ENCODE results near the gene CRLF2. TPM values are rescaled to one million over a fixed set of nuclear protein-coding genes. Genes with fewer than 3 reads are reported as not detected.

The CRLF2 gene, protein sequence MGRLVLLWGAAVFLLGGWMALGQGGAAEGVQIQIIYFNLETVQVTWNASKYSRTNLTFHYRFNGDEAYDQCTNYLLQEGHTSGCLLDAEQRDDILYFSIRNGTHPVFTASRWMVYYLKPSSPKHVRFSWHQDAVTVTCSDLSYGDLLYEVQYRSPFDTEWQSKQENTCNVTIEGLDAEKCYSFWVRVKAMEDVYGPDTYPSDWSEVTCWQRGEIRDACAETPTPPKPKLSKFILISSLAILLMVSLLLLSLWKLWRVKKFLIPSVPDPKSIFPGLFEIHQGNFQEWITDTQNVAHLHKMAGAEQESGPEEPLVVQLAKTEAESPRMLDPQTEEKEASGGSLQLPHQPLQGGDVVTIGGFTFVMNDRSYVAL
- not detected in 2 replicates for total RNA-seq

GRCh38 chrX:1212532-1212931, at the start of gene CRLF2:
Gene CRLF2 (minus strand): TSS chrX:1212649. CDS start chrX:1212634, 15 bp downstream.

Other genes starting within 250 kb of the CRLF2 start
- not detected in 2 replicates for gene CSF2RA, start 56.2 kb upstream of the CRLF2 start, total RNA-seq
- not detected in 2 replicates for gene IL3RA, start 124.1 kb upstream of the CRLF2 start, total RNA-seq
- gene SLC25A6, start 179.5 kb upstream of the CRLF2 start, total RNA-seq, result 124 and 229 TPM in 2 replicates
- gene ASMTL, start 240.3 kb upstream of the CRLF2 start, total RNA-seq, result 14.3 and 18.7 TPM in 2 replicates

Data from smooth muscle cell of trachea (primary cell).